Measurements from ENCODE around the gene DGKK.

Gene DGKK

GRCh38 chrX:50428174-50428573, 42.5 kb downstream of the DGKK start:
- no peak for TF ChIP-seq CTCF (IDR thresholded peaks at IDR 0.05)

- no peak for TF ChIP-seq CTCF (IDR thresholded peaks at IDR 0.05)
Observed at GRCh38 chrX:50407976-50408375, 62.6 kb downstream of the DGKK start.

GRCh38 chrX:50403903-50404302, 66.7 kb downstream of the DGKK start:
- no peak for TF ChIP-seq CTCF (IDR thresholded peaks at IDR 0.05)

- TF ChIP-seq CTCF (IDR thresholded peaks at IDR 0.05): no peak
Observed at GRCh38 chrX:50402886-50403285, 67.7 kb downstream of the DGKK start.

- TF ChIP-seq CTCF (IDR thresholded peaks at IDR 0.05): no peak
Observed at GRCh38 chrX:50393902-50394301, 76.7 kb downstream of the DGKK start.

- TF ChIP-seq CTCF (IDR thresholded peaks at IDR 0.05): no peak
Observed at GRCh38 chrX:50386520-50386919, 84.1 kb downstream of the DGKK start.

- TF ChIP-seq CTCF (IDR thresholded peaks at IDR 0.05): no peak
Observed at GRCh38 chrX:50381729-50382415, 88.8 kb downstream of the DGKK start.

Measured in LNCAP (cell line).